Nephron progenitor cell (in vitro differentiated cells): Measurements from ENCODE around the gene SMIM8.

Experiments used
- DNase-seq: peaks from one replicate; pipeline ENCODE4 v3.0.0; 2021
- H3K27ac Mint-ChIP-seq: 2 replicates; pipeline ENCODE4 v1.8.0; 2021; ENCODE audit warnings: mild to moderate bottlenecking, moderate library complexity, mixed read lengths
- H3K27me3 Mint-ChIP-seq: 2 replicates; pipeline ENCODE4 v1.8.0; 2021; ENCODE audit warnings: mild to moderate bottlenecking, low read depth, mixed read lengths; ENCODE audit not compliant: poor library complexity
- H3K36me3 Mint-ChIP-seq: 2 replicates; pipeline ENCODE4 v1.8.0; 2021; ENCODE audit warnings: low read depth, mixed read lengths
- H3K4me1 Mint-ChIP-seq: 2 replicates; pipeline ENCODE4 v1.8.0; 2021; ENCODE audit warnings: mixed read lengths
- H3K4me3 Mint-ChIP-seq: 2 replicates; pipeline ENCODE4 v1.8.0; 2021; ENCODE audit warnings: mild to moderate bottlenecking, moderate library complexity, mixed read lengths
- H3K9me3 Mint-ChIP-seq: 2 replicates; pipeline ENCODE4 v1.8.0; 2021; ENCODE audit warnings: mild to moderate bottlenecking, moderate library complexity, mixed read lengths
- TF ChIP-seq, protein P1 (sequence below): fragments of 200-600 bp; sonication (generic); IDR thresholded peaks from 2 replicates; pipeline ENCODE4 v1.5.0; 2021; ENCODE audit warnings: antibody characterized with exemption

SMIM8 gene

DNA sequence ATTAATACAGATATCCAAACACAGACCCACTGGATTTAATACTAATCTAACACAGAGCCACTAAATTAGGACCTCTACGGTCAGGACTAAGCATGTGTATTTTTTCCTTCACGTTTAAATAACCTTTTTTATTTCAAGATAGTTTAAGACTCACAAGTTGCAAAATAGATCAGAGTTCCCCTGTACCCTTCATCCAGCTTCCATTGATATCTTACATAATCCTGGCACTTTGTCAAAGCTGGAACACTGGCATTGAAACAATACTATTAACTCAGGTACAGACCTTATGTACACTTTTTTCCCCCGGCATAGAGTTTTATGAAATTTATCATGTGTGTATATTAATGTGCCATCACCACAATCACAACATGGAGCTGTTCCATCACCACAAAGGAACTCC lies 24.3 kb downstream of the SMIM8 start:
- peaks cover 14% of the 10 kb centered on the region for H3K36me3 Mint-ChIP-seq
- no peak overlapping the region for H3K4me3 Mint-ChIP-seq
- TF ChIP-seq, protein P1, sequence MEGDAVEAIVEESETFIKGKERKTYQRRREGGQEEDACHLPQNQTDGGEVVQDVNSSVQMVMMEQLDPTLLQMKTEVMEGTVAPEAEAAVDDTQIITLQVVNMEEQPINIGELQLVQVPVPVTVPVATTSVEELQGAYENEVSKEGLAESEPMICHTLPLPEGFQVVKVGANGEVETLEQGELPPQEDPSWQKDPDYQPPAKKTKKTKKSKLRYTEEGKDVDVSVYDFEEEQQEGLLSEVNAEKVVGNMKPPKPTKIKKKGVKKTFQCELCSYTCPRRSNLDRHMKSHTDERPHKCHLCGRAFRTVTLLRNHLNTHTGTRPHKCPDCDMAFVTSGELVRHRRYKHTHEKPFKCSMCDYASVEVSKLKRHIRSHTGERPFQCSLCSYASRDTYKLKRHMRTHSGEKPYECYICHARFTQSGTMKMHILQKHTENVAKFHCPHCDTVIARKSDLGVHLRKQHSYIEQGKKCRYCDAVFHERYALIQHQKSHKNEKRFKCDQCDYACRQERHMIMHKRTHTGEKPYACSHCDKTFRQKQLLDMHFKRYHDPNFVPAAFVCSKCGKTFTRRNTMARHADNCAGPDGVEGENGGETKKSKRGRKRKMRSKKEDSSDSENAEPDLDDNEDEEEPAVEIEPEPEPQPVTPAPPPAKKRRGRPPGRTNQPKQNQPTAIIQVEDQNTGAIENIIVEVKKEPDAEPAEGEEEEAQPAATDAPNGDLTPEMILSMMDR, result no peak
- no peak for DNase-seq
- no peak overlapping the region for H3K27ac Mint-ChIP-seq
- H3K4me1 Mint-ChIP-seq, result peaks cover 29% of the 10 kb centered on the region
- H3K9me3 Mint-ChIP-seq, result no peaks in the 10 kb centered on the region
- H3K27me3 Mint-ChIP-seq, result no peaks in the 10 kb centered on the region

DNA sequence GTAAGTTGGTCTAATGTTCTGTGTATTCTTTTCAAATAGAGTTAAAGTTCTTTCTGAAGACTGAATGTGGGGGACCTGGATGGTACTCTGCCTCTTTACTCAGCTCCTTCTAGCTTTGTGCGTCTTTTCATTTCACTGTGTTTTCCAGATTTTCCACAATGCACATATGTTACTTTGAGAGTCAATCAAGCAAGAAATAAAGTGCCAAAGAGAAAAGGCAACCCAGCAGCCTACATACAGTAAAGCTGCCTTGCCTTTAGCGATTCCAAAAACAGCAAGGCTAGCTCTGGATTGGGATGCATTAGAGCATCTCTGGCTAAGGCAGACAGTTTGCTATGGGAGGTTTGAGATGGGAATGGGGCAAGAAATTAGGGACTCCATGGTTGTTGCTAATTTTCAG lies 27.5 kb downstream of the SMIM8 start:
- H3K9me3 Mint-ChIP-seq, result no peaks in the 10 kb centered on the region
- no peak for DNase-seq
- no peaks in the 10 kb centered on the region for H3K27me3 Mint-ChIP-seq
- H3K4me1 Mint-ChIP-seq, result peaks cover 2% of the 10 kb centered on the region
- TF ChIP-seq, protein P1, result no peak
- H3K27ac Mint-ChIP-seq, result no peak overlapping the region
- H3K36me3 Mint-ChIP-seq, result peaks cover 11% of the 10 kb centered on the region
- H3K4me3 Mint-ChIP-seq, result no peak overlapping the region

DNA sequence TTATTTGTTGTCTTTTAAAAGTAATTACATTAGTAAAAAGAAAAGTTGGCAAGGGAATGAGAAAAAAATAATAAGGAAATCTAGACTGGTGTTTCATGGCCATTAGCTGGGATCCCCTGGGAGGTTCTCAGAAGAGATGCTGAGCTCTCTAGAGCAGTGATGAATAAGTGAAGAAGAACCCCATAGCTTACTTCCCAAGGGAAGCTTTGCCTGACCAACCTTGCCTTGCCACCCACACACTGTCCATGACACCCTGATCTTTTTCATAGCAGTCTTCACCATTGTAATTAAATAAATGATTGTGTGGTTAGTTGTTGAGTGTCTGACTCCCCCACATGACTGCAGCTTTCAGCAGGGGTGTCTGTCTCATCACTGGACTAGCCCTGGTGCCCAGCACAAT lies 28.1 kb downstream of the SMIM8 start:
- H3K4me3 Mint-ChIP-seq, result no peak overlapping the region
- no peak overlapping the region for H3K27ac Mint-ChIP-seq
- H3K36me3 Mint-ChIP-seq, result peaks cover 9% of the 10 kb centered on the region
- no peaks in the 10 kb centered on the region for H3K4me1 Mint-ChIP-seq
- no peak for DNase-seq
- no peaks in the 10 kb centered on the region for H3K9me3 Mint-ChIP-seq
- no peaks in the 10 kb centered on the region for H3K27me3 Mint-ChIP-seq
- TF ChIP-seq, protein P1, result no peak

DNA sequence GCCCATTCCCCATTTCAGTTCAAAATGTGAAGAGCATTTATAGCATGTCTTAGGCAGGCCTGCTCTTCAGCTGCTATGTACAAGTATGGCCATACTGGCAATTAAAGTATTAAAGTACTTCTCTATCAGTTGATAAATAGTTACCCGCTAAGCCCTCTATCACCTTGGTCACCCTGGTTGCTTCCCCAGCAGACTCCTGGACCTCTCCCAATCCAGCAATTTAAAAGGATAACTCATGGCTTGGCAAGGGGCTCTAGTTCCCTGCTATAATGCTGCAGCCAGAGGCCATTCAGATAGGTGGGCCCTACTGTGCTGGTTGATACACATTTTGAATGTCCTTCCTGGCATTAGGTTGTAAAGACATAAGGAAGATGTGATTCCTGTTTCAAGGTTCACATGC lies 29.2 kb downstream of the SMIM8 start:
- H3K9me3 Mint-ChIP-seq, result no peaks in the 10 kb centered on the region
- H3K36me3 Mint-ChIP-seq, result peaks cover 9% of the 10 kb centered on the region
- TF ChIP-seq, protein P1, result no peak
- H3K4me1 Mint-ChIP-seq, result no peaks in the 10 kb centered on the region
- DNase-seq, result no peak
- H3K27ac Mint-ChIP-seq, result no peak overlapping the region
- H3K4me3 Mint-ChIP-seq, result no peak overlapping the region
- no peaks in the 10 kb centered on the region for H3K27me3 Mint-ChIP-seq

DNA sequence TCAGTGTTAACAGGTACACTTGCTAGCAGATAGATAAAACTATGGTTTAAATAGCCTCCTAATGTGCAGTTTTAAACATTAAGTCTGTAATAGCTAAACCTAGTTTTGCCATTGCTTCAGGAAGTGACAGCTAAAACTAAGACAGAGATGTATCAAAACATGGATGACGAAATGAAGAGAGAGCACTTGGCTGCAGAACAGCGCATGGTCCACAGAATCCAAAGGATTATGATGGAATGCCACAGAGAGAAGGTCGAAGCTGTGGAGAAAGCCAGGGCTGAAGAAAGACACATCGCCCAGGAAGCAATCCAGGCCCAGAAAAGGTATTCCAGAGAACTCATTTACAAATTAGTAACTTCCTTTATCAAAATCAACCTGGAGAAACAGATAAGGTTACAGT lies 33.8 kb downstream of the SMIM8 start:
- DNase-seq, result no peak
- Mint-ChIP-seq H3K36me3 (peaks cover 22% of the 10 kb centered on the region), H3K4me1 (no peaks in the 10 kb centered on the region), H3K27ac (no peak overlapping the region), H3K4me3 (no peak overlapping the region), H3K9me3 (no peaks in the 10 kb centered on the region), H3K27me3 (no peaks in the 10 kb centered on the region)
- TF ChIP-seq, protein P1, result no peak

DNA sequence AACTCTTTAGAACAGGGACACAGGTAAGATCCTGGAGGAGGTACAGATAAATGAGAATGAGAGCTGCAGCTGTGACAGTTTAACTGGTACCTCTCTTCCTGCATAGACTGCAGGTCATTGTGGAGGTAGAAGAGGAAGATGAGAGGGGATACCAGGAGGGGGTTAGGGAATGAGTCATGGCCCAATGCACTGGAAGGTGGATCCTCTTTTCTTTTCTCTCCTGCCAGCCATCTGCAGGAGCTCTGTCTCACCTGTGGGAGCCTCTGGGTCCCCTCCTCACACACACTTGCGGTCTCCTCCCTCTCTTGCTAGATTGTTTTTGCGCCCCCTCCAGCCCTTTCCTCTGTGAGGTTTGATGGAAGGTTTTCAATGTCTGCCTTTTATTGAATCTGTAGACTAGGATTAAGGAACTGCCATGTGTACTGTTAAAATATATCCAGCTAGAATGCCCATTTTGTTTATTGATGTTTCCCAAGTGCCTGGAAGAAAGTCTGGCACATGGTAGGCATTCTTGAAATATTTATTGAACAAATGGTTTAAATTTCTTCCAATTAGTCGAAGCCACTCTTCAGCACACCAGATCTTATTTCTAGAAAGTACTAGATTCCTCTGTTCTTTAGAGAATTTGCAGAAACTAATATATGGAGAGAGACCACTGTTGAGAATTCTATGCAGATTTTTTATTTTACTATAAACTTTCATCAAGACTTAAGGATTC lies 35.2 kb downstream of the SMIM8 start:
- DNase-seq, result no peak

More for the DNA sequence above, 35.2 kb downstream of the SMIM8 start:
- H3K27ac Mint-ChIP-seq, result peak overlapping the region; percentile 27
- no peaks in the 10 kb centered on the region for H3K4me1 Mint-ChIP-seq
- H3K27me3 Mint-ChIP-seq, result peaks cover 3% of the 10 kb centered on the region
- H3K9me3 Mint-ChIP-seq, result no peaks in the 10 kb centered on the region
- TF ChIP-seq, protein P1, result no peak
- peaks cover 26% of the 10 kb centered on the region for H3K36me3 Mint-ChIP-seq
- no peak overlapping the region for H3K4me3 Mint-ChIP-seq
